H1 (cell line): Measurements from ENCODE around the gene RNF183. TPM values are rescaled to one million over a fixed set of nuclear protein-coding genes. Genes with fewer than 3 reads are reported as not detected.

Experiments
- CTCF ChIA-PET: fragments of 300-600 bp; sonication (Branson Sonifier 250); formaldehyde crosslinking; loops from one replicate; lab custom pipeline; 2021; ENCODE audit not compliant: partially characterized antibody; lab: Charles Lee
- POLR2A ChIA-PET: fragments of 300-600 bp; sonication (Branson Sonifier 250); formaldehyde crosslinking; loops from one replicate; lab custom pipeline; 2021; ENCODE audit warnings: inconsistent platforms; ENCODE audit not compliant: partially characterized antibody; lab: Charles Lee
- DNase-seq, 2 experiments: peaks; one replicate each; pipeline versions ENCODE4 v3.0.0 to v3.0.0-alpha.2; 2010 to 2022; ENCODE audit warnings: low spot score in 2 of 2, low read depth in 1 of 2, mixed read lengths in 1 of 2
- FAIRE-seq: peaks from 2 replicates; lab custom pipeline; 2011; peaks lifted over from hg19 to GRCh38; lab: Jason Lieb, UNC
- H2AFZ ChIP-seq: 2 replicates; pipeline ENCODE4 v1.8.1; 2012; ENCODE audit warnings: low read length, inconsistent platforms
- H2AK5ac ChIP-seq: 2 replicates; pipeline ENCODE4 v1.6.1; 2013; ENCODE audit warnings: low read depth, low read length
- H2BK120ac ChIP-seq: replicated peaks from 2 replicates; pipeline ENCODE3; 2013; ENCODE audit warnings: low read depth, low read length, inconsistent platforms
- H2BK12ac ChIP-seq: 2 replicates; pipeline ENCODE4 v1.6.1; 2013; ENCODE audit warnings: low read depth, low read length
- H2BK15ac ChIP-seq: 2 replicates; pipeline ENCODE4 v1.6.1; 2013; ENCODE audit warnings: low read length
- H2BK20ac ChIP-seq: 2 replicates; pipeline ENCODE4 v1.6.1; 2013; ENCODE audit warnings: low read length
- H2BK5ac ChIP-seq: 2 replicates; pipeline ENCODE4 v1.6.1; 2013; ENCODE audit warnings: low read depth, low read length
- H3K14ac ChIP-seq: 2 replicates; pipeline ENCODE4 v1.6.1; 2013; ENCODE audit warnings: inconsistent platforms; ENCODE audit not compliant: insufficient read length
- H3K18ac ChIP-seq: 2 replicates; pipeline ENCODE4 v1.6.1; 2013; ENCODE audit warnings: low read length; ENCODE audit errors: extremely low read depth
- H3K23ac ChIP-seq: 2 replicates; pipeline ENCODE4 v1.6.1; 2013; ENCODE audit warnings: inconsistent platforms; ENCODE audit not compliant: insufficient read length
- H3K23me2 ChIP-seq: 2 replicates; pipeline ENCODE4 v1.6.1; 2013; ENCODE audit warnings: low read depth, low read length
- H3K27ac ChIP-seq: 2 replicates; pipeline ENCODE4 v1.6.1; 2011; ENCODE audit warnings: low read depth, low read length, inconsistent platforms
- H3K27me3 ChIP-seq, 4 experiments: replicated peaks in 1 of 4; 1 replicate in 1 of 4; 2 replicates in 3 of 4; pipeline versions ENCODE4 v1.6.1 to v1.8.1; 2011 to 2013; ENCODE audit warnings: low read length in 3 of 4, mild to moderate bottlenecking in 3 of 4, inconsistent platforms in 2 of 4, mixed read lengths in 2 of 4, moderate library complexity in 1 of 4; ENCODE audit not compliant: control insufficient read depth in 3 of 4, insufficient read depth in 3 of 4; ENCODE audit errors: extremely low read depth in 1 of 4
- H3K36me3 ChIP-seq, 4 experiments: 2 replicates each; pipeline versions ENCODE4 v1.6.1 to v1.8.1; 2011 to 2013; ENCODE audit warnings: mild to moderate bottlenecking in 4 of 4, low read length in 3 of 4, moderate library complexity in 2 of 4, control low read depth in 1 of 4, inconsistent platforms in 1 of 4; ENCODE audit not compliant: insufficient read depth in 4 of 4, control insufficient read depth in 2 of 4
- H3K4ac ChIP-seq: replicated peaks from 2 replicates; pipeline ENCODE3; 2013; ENCODE audit warnings: low read length, low read depth, mixed read lengths, inconsistent platforms; ENCODE audit not compliant: insufficient read length
- H3K4me1 ChIP-seq, 4 experiments: replicated peaks in 1 of 4; 1 replicate in 1 of 4; 2 replicates in 3 of 4; pipeline versions ENCODE4 v1.6.1 to v1.8.1; 2011 to 2013; ENCODE audit warnings: low read length in 3 of 4, inconsistent platforms in 2 of 4, mixed read lengths in 1 of 4; ENCODE audit not compliant: insufficient read depth in 4 of 4, control insufficient read depth in 3 of 4
- H3K4me2 ChIP-seq, 2 experiments: 2 replicates each; pipeline versions ENCODE4 v1.6.1 to v1.8.1; 2011 to 2013; ENCODE audit warnings: low read depth in 2 of 2, low read length in 2 of 2, control low read depth in 1 of 2, inconsistent platforms in 1 of 2, mild to moderate bottlenecking in 1 of 2; ENCODE audit not compliant: insufficient read depth in 1 of 2
- H3K4me3 ChIP-seq, 4 experiments: fragments of 200-600, 300-600 bp in 1 of 4; sonication (generic), shearing (Covaris generic), sonication (Bioruptor Twin) in 1 of 4; 2 replicates each; pipeline versions ENCODE4 v1.5.1 to v1.8.1; 2011 to 2016; ENCODE audit warnings: low read length in 4 of 4, low read depth in 3 of 4, control low read depth in 2 of 4, inconsistent platforms in 2 of 4, mild to moderate bottlenecking in 2 of 4, mixed read lengths in 1 of 4, moderate library complexity in 1 of 4; ENCODE audit not compliant: insufficient read depth in 2 of 4; ENCODE audit errors: extremely low read depth in 1 of 4
- H3K56ac ChIP-seq: replicated peaks from 2 replicates; pipeline ENCODE3; 2013; ENCODE audit warnings: low read depth, mild to moderate bottlenecking, mixed read lengths, low read length, inconsistent platforms; ENCODE audit not compliant: insufficient read length
- H3K79me1 ChIP-seq: 2 replicates; pipeline ENCODE4 v1.6.1; 2013; ENCODE audit warnings: low read depth, low read length, control low read depth
- H3K79me2 ChIP-seq, 2 experiments: 2 replicates each; pipeline versions ENCODE4 v1.6.1 to v1.8.1; 2012 to 2013; ENCODE audit warnings: low read length in 2 of 2, mild to moderate bottlenecking in 2 of 2, inconsistent platforms in 1 of 2; ENCODE audit not compliant: insufficient read depth in 2 of 2, control insufficient read depth in 1 of 2
- H3K9ac ChIP-seq, 4 experiments: replicated peaks in 1 of 4; 1 replicate in 1 of 4; 2 replicates in 3 of 4; pipeline versions ENCODE4 v1.6.1 to v1.8.1; 2011 to 2013; ENCODE audit warnings: low read depth in 3 of 4, low read length in 3 of 4, control low read depth in 2 of 4, mild to moderate bottlenecking in 2 of 4, moderate library complexity in 2 of 4, inconsistent platforms in 1 of 4; ENCODE audit errors: extremely low read depth in 1 of 4
- H3K9me3 ChIP-seq, 2 experiments: 2 replicates each; pipeline versions ENCODE4 v1.6.1 to v1.8.1; 2012 to 2013; ENCODE audit warnings: mild to moderate bottlenecking in 2 of 2, moderate library complexity in 2 of 2, control low read depth in 1 of 2, inconsistent platforms in 1 of 2, low read depth in 1 of 2, low read length in 1 of 2, mixed read lengths in 1 of 2; ENCODE audit not compliant: insufficient read depth in 2 of 2
- H4K20me1 ChIP-seq, 2 experiments: replicated peaks in 1 of 2; 2 replicates each; pipeline versions ENCODE3 to v1.8.1; 2011 to 2013; ENCODE audit warnings: inconsistent platforms in 2 of 2, low read length in 2 of 2, mild to moderate bottlenecking in 1 of 2; ENCODE audit not compliant: insufficient read depth in 2 of 2, control insufficient read depth in 1 of 2
- H4K5ac ChIP-seq: 2 replicates; pipeline ENCODE4 v1.6.1; 2013; ENCODE audit warnings: low read length, low read depth, mixed read lengths, inconsistent platforms; ENCODE audit not compliant: insufficient read length
- H4K8ac ChIP-seq: 2 replicates; pipeline ENCODE4 v1.8.0; 2013; ENCODE audit warnings: mild to moderate bottlenecking, moderate library complexity, low read length, inconsistent platforms; ENCODE audit not compliant: insufficient read depth; ENCODE audit errors: extremely low read depth
- H4K91ac ChIP-seq: replicated peaks from 2 replicates; pipeline ENCODE3; 2013; ENCODE audit warnings: low read length, mixed read lengths, inconsistent platforms; ENCODE audit not compliant: insufficient read length
- BCL11A ChIP-seq, 2 experiments: IDR thresholded peaks; one replicate each; pipeline ENCODE4 v1.6.1; 2011; ENCODE audit warnings: low read depth in 2 of 2, low read length in 2 of 2, mild to moderate bottlenecking in 2 of 2
- CHD2 ChIP-seq: IDR thresholded peaks from 2 replicates; pipeline ENCODE4 v1.6.1; 2012; ENCODE audit warnings: low read length, improper control_type of control experiment
- EP300 ChIP-seq, 2 experiments: IDR thresholded peaks; 1 replicate in 1 of 2; 2 replicates in 1 of 2; pipeline ENCODE4 v1.6.1; 2011 to 2012; ENCODE audit warnings: low read depth in 2 of 2, low read length in 2 of 2, mild to moderate bottlenecking in 2 of 2, borderline replicate concordance in 1 of 2, inconsistent platforms in 1 of 2, moderate library complexity in 1 of 2
- NANOG ChIP-seq: IDR thresholded peaks from 2 replicates; pipeline ENCODE4 v1.6.1; 2011; ENCODE audit warnings: low read length, low read depth, mild to moderate bottlenecking, inconsistent platforms; ENCODE audit not compliant: insufficient read depth, poor library complexity, severe bottlenecking
- RFX5 ChIP-seq: IDR thresholded peaks from 2 replicates; pipeline ENCODE4 v1.6.1; 2011; ENCODE audit warnings: low read depth, low read length, improper control_type of control experiment, borderline replicate concordance
- SIN3A ChIP-seq, 2 experiments: IDR thresholded peaks in 1 of 2; conservative IDR thresholded peaks in 1 of 2; 2 replicates each; pipeline ENCODE4 v1.6.1; 2011 to 2012; ENCODE audit warnings: low read length in 2 of 2, improper control_type of control experiment in 1 of 2, low read depth in 1 of 2, mild to moderate bottlenecking in 1 of 2
- TCF12 ChIP-seq: IDR thresholded peaks from 2 replicates; pipeline ENCODE4 v1.6.1; 2011; ENCODE audit warnings: low read depth, mild to moderate bottlenecking, low read length
- WGBS, 2 experiments: shearing (Covaris generic) in 1 of 2; methylation state at CpG; one replicate each; pipeline versions ENCODE4 v1.1.6 to v1.1.7; 2013 to 2015; ENCODE audit warnings: low lambda C conversion rate in 2 of 2, mixed read lengths in 2 of 2, inconsistent platforms in 1 of 2, low coverage in 1 of 2, missing lambda C conversion rate in 1 of 2; ENCODE audit not compliant: insufficient replicate concordance in 2 of 2, insufficient coverage in 1 of 2, insufficient read length in 1 of 2; ENCODE audit errors: extremely low coverage in 1 of 2, missing lambda C conversion rate in 1 of 2; 5-methylcytosine and 5-hydroxymethylcytosine counted together
- polyA plus RNA-seq, 7 experiments: library from polyadenylated mRNA; depleted of rRNA in 3 of 7; stranded (reverse) in 5 of 7; unstranded in 2 of 7; fragments of >200 nt in 5 of 7; fragments of 200-250 nt in 2 of 7; gene quantifications; 1 replicate in 5 of 7; 2 replicates in 1 of 7; 4 replicates in 1 of 7; pipeline versions ENCODE4 v1.2.1 to v1.2.3, GENCODE V29; 2011 to 2013; ENCODE audit warnings: missing spikeins in 2 of 7, mixed read lengths in 2 of 7
- total RNA-seq: library from RNA; stranded (reverse); fragmentation: NEBNext Ultra II Directional; extraction: Animal tissue kit (Norgen Biotek cat#: 25700); gene quantifications from 2 replicates; pipeline ENCODE4 v1.2.1, GENCODE V29; 2021

RNF183 gene
- total and polyA plus RNA-seq, 2 of the 8 experiments (the other 6 are each of a cell fraction or from before 2014, with no cell fraction given): 0.15 TPM; not detected in 1

GRCh38 chr9:113250807-113251206 is 52.4 kb downstream of the RNF183 start:
- ChIA-PET CTCF (no interaction called here), POLR2A (interaction anchor here (1.0 kb wide), 1 partner anchor 28 kb away, joined by 3 read pairs; no protein-coding TSS in a partner anchor)
- no peak overlapping the region for H4K5ac ChIP-seq
- H3K36me3 ChIP-seq: no peaks in the 10 kb centered on the region; a peak in 1 of 8 replicates
- DNase-seq: no peak
- H3K23ac ChIP-seq: no peak overlapping the region
- WGBS, 2 experiments: 90% methylated on average over 2 of the region's 2 CpGs; no CpG with 5 or more reads in 1 of the 2 experiments
- H3K79me1 ChIP-seq: no peaks in the 10 kb centered on the region
- H3K27me3 ChIP-seq: no peaks in the 10 kb centered on the region
- H3K9me3 ChIP-seq: no peaks in the 10 kb centered on the region
- no peak overlapping the region for H2AK5ac ChIP-seq
- no peak overlapping the region for H3K4me3 ChIP-seq
- no peaks in the 10 kb centered on the region for H3K79me2 ChIP-seq
- H3K23me2 ChIP-seq: no peaks in the 10 kb centered on the region
- H3K56ac ChIP-seq: no peak overlapping the region
- no peak overlapping the region for H2BK120ac ChIP-seq
- H4K8ac ChIP-seq: no peak overlapping the region
- H3K27ac ChIP-seq: no peak overlapping the region
- H3K9ac ChIP-seq: no peak overlapping the region
- no peak overlapping the region for H2BK12ac ChIP-seq
- H3K4me1 ChIP-seq: no peaks in the 10 kb centered on the region
- H3K4me2 ChIP-seq: no peak overlapping the region
- no peak overlapping the region for H3K18ac ChIP-seq
- H2BK5ac ChIP-seq: no peak overlapping the region
- H2BK15ac ChIP-seq: no peak overlapping the region
- no peak overlapping the region for H2AFZ ChIP-seq
- H4K91ac ChIP-seq: no peak overlapping the region
- no peak overlapping the region for H3K4ac ChIP-seq
- H2BK20ac ChIP-seq: no peak overlapping the region
- no peak for TF ChIP-seq NANOG
- no peak for TF ChIP-seq CHD2
- no peak for TF ChIP-seq TCF12
- no peak for TF ChIP-seq SIN3A (conservative IDR thresholded peaks at IDR 0.05 in 1 of 2, IDR thresholded peaks at IDR 0.05 in 1 of 2; ENCODE audit: low read depth in 1 of 2, low read length in 2 of 2)
- TF ChIP-seq BCL11A (IDR thresholded peaks at IDR 0.05; ENCODE audit: low read depth in 2 of 2, low read length in 2 of 2): no peak
- no peak for TF ChIP-seq RFX5
- TF ChIP-seq EP300 (IDR thresholded peaks at IDR 0.05; ENCODE audit: borderline replicate concordance in 1 of 2, low read depth in 2 of 2, low read length in 2 of 2): no peak
- FAIRE-seq: no peak
- no peak overlapping the region for H3K14ac ChIP-seq
- H4K20me1 ChIP-seq: no peaks in the 10 kb centered on the region
